Measurements from ENCODE around the gene VPS33B. TPM values are rescaled to one million over a fixed set of nuclear protein-coding genes. Genes with fewer than 3 reads are reported as not detected.
"Not testable (repeated sequence)": the region's sequence is repeated elsewhere in the genome, so short reads cannot be mapped to it uniquely, and the experiment has no call there.

The VPS33B gene
- total RNA-seq, 1 experiment from 2014 or later = 18.4 TPM

GRCh38 chr15:91050128-91050455 lies 27.7 kb upstream of the VPS33B start:
- Mint-ChIP-seq H3K4me1 (ENCODE audit: low read depth, unreplicated experiment) (no peaks in the 10 kb centered on the region), H3K36me3 (ENCODE audit: insufficient read depth, unreplicated experiment) (no peaks in the 10 kb centered on the region), H3K9me3 (ENCODE audit: low read depth, unreplicated experiment) (no peaks in the 10 kb centered on the region), H3K4me3 (ENCODE audit: low read depth, unreplicated experiment) (no peak overlapping the region), H3K27ac (ENCODE audit: unreplicated experiment) (no peak overlapping the region), H3K27me3 (ENCODE audit: unreplicated experiment) (peaks cover 85% of the 10 kb centered on the region)
- no peak for DNase-seq
- TF ChIP-seq CTCF (IDR thresholded peaks at IDR 0.05; ENCODE audit: unreplicated experiment) = no peak
- CTCF ChIA-PET = interaction anchor here (0.6 to 1.6 kb wide), 9 partner anchors 18 to 221 kb away, joined by 3 to 16 read pairs (median 4); partner anchors contain the start of genes HDDC3 and UNC45A
- intact Hi-C loops (cut with micrococcal nuclease; ENCODE audit: unreplicated experiment) = no loop called here
- no TSS peak for BruUV-seq (replicated peaks)

- H3K27me3 Mint-ChIP-seq (ENCODE audit: unreplicated experiment) = peaks cover 85% of the 10 kb centered on the region
- peak; percentile 73 for DNase-seq
- H3K4me3 Mint-ChIP-seq (ENCODE audit: low read depth, unreplicated experiment) = no peak overlapping the region
- no peaks in the 10 kb centered on the region for H3K4me1 Mint-ChIP-seq (ENCODE audit: low read depth, unreplicated experiment)
- intact Hi-C loops (cut with micrococcal nuclease; ENCODE audit: unreplicated experiment) = loop anchor here (5.0 kb wide), 1 partner anchor 62 kb away; no protein-coding TSS in a partner anchor
- H3K9me3 Mint-ChIP-seq (ENCODE audit: low read depth, unreplicated experiment) = no peaks in the 10 kb centered on the region
- peak; percentile 63 for TF ChIP-seq CTCF (IDR thresholded peaks at IDR 0.05; ENCODE audit: unreplicated experiment)
- CTCF ChIA-PET = interaction anchor here (0.5 to 1.6 kb wide), 12 partner anchors 14 to 222 kb away, joined by 3 to 16 read pairs (median 4); partner anchors contain the start of genes HDDC3 and UNC45A
- BruUV-seq (replicated peaks) = no TSS peak
- no peaks in the 10 kb centered on the region for H3K36me3 Mint-ChIP-seq (ENCODE audit: insufficient read depth, unreplicated experiment)
- no peak overlapping the region for H3K27ac Mint-ChIP-seq (ENCODE audit: unreplicated experiment)
These were observed 27.2 kb upstream of the VPS33B start for GRCh38 chr15:91049378-91050127.

- CTCF ChIA-PET = interaction anchor here (0.9 kb wide), 1 partner anchor 162 kb away, joined by 4 read pairs; no protein-coding TSS in a partner anchor
- H3K27me3 Mint-ChIP-seq (ENCODE audit: unreplicated experiment) = peaks cover 70% of the 10 kb centered on the region
- no peaks in the 10 kb centered on the region for H3K4me1 Mint-ChIP-seq (ENCODE audit: low read depth, unreplicated experiment)
- H3K9me3 Mint-ChIP-seq (ENCODE audit: low read depth, unreplicated experiment) = no peaks in the 10 kb centered on the region
- no TSS peak for BruUV-seq (replicated peaks)
- no peak overlapping the region for H3K4me3 Mint-ChIP-seq (ENCODE audit: low read depth, unreplicated experiment)
- DNase-seq = no peak
- no peaks in the 10 kb centered on the region for H3K36me3 Mint-ChIP-seq (ENCODE audit: insufficient read depth, unreplicated experiment)
- intact Hi-C loops (cut with micrococcal nuclease; ENCODE audit: unreplicated experiment) = loop anchor here (5.0 kb wide), 1 partner anchor 60 kb away; no protein-coding TSS in a partner anchor
- H3K27ac Mint-ChIP-seq (ENCODE audit: unreplicated experiment) = no peak overlapping the region
- no peak for TF ChIP-seq CTCF (IDR thresholded peaks at IDR 0.05; ENCODE audit: unreplicated experiment)
These were observed 25.3 kb upstream of the VPS33B start for GRCh38 chr15:91047545-91048199.

GRCh38 chr15:91046056-91046455 lies 23.7 kb upstream of the VPS33B start:
- BruUV-seq (replicated peaks); DNase-seq; CTCF ChIA-PET; H3K9me3 Mint-ChIP-seq (ENCODE audit: low read depth, unreplicated experiment); H3K4me3 Mint-ChIP-seq (ENCODE audit: low read depth, unreplicated experiment); H3K27ac Mint-ChIP-seq (ENCODE audit: unreplicated experiment); H3K4me1 Mint-ChIP-seq (ENCODE audit: low read depth, unreplicated experiment); H3K36me3 Mint-ChIP-seq (ENCODE audit: insufficient read depth, unreplicated experiment): not testable (repeated sequence)
- intact Hi-C loops (cut with micrococcal nuclease; ENCODE audit: unreplicated experiment) = loop anchor here (5.0 kb wide), 1 partner anchor 59 kb away; no protein-coding TSS in a partner anchor
- peaks cover 57% of the 10 kb centered on the region for H3K27me3 Mint-ChIP-seq (ENCODE audit: unreplicated experiment)

Data from Calu3 (cell line).